Fibroblast of skin of right quadriceps (primary cell): ENCODE data around the gene CDV3.
"Not testable (repeated sequence)": the region's sequence is repeated elsewhere in the genome, so short reads cannot be mapped to it uniquely, and the experiment has no call there.

ENCODE experiments used
- DNase-seq: peaks from one replicate; pipeline ENCODE4 v3.0.0-alpha.2; 2013

CDV3 gene, protein sequence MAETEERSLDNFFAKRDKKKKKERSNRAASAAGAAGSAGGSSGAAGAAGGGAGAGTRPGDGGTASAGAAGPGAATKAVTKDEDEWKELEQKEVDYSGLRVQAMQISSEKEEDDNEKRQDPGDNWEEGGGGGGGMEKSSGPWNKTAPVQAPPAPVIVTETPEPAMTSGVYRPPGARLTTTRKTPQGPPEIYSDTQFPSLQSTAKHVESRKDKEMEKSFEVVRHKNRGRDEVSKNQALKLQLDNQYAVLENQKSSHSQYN

DNA sequence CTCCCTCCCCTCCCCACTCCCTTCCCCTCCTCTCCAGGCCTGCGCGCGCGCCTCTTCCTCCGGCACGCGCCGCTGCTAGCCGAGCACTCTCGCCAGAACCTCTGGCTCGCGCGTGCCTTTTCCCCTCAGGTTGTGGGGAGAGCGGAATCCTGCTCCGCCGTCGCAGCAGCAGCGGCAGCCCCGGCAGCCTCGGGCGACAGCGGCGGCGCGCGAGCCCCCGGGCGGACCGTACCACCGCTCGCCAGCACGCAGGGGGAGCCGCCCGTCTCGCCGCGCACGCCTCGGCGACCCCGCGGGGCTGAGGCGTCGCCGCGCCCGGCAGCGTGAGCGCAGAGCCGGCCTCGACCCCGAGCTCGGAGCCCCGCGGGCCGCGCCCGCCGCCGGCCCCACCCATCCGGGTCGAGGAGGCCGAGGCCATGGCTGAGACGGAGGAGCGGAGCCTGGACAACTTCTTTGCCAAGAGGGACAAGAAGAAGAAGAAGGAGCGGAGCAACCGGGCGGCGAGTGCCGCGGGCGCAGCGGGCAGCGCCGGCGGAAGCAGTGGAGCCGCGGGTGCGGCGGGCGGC, at the start of gene CDV3:
Gene CDV3, plus strand, starts transcription at position 58 of the 566 bp plus-strand sequence. Its CDS starts 359 bp downstream, at position 417.
- DNase-seq: no peak

DNA sequence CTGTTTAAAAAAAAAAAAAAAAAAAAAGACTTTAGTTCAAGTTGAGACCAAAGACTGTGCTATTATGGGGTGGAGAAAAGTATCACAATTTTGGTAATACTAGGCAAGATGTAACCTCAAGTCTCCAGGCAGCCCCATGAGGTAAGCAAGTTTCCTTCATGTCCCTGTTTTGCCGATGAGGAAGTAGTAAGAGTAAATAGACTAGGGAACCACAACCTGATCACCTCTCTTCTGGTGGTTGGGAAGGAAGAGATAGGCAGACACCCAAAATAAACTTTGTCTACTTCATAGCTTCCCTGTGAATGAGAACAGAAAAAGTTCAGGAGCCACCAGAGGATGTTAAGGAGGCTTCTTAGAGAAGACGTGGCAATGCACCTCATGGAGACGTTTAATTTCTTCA, 49.7 kb upstream of the CDV3 start:
- not testable (repeated sequence) for DNase-seq

DNA sequence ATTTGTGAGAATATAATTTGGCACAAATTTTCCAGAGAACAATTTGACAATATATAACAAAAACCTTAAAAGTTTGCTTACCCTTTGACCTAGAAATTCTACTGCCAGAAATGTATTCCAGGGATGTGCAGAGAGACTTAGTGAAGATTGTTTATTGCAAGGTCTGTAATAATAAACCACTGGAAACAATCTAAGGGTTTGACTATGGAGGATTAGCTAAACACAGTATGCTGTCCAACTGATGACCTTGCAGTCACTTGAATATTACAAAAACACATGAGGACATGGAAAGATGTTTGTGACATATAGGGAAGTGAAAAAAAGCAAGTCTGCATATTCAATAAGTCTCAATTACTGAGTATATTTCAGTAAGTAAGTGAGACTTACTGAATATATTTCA, 48.1 kb upstream of the CDV3 start:
- no peak for DNase-seq

DNA sequence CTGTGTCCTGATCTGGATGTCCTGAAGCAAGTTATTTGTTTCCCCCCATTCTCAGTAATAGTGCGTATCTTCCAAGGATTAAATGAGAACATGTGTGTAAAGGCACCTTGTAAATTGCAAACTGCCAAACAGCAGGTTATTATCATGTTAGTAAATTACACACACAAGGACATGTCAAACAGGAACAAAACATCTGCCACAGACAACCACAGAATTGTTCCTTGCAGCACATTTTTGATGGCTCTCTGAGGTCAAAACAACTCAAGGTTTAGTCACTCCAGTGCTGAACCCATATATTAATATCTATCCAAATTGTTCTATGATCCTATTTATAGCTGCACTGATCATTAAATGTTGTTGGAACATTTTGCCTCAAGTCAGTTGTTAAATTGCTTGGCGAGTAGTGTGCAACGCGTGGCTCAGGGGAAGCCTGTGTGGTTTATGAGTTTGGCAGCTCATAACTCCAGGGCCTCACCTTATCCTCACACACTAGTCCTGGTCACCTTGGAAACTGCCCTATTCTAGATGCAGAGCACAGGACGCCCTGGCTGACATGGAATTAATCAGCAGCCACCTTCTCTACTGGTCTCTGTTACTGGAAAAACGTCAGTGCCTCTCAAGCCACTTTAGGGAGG, 46.3 kb upstream of the CDV3 start:
- DNase-seq: peak; percentile 15

DNA sequence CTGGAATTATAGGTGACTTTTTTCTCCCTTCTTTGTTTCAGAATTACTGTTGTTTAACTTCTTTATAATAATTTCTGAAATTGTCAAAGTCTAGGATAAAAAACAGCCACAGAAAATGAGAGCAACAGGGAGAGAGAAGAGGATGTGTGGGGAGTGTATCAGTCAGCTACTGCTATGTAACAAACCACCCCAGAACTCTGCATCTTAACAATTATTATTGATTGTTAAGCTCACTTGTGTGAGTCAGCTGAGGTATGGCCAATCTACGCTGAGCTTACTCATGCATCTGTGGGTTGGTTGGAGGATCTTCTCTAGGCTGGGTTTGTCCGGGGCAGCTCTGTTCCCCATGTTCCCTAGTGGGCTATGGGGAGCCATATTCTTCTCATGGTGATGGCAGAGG, 43.7 kb upstream of the CDV3 start:
- DNase-seq: no peak

DNA sequence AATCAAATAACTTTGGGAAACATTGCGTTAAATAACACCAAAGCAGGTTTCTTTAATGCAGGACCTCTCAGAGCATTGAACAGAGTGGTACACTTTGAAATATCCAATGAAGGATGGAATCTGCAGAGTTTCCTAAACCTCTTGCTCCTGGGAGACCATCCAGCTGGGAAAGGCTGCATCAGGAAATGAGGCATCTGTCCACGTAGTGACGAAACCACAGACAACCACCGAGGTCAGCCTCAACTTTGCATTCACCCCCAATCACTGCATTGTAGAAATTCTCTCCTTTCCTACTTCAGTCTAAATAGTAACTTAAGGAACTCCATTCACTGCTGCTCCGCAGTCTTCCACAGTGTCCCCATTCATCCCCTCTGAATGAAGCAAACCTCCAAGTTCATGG, 41.5 kb upstream of the CDV3 start:
- peak; percentile 81 for DNase-seq

DNA sequence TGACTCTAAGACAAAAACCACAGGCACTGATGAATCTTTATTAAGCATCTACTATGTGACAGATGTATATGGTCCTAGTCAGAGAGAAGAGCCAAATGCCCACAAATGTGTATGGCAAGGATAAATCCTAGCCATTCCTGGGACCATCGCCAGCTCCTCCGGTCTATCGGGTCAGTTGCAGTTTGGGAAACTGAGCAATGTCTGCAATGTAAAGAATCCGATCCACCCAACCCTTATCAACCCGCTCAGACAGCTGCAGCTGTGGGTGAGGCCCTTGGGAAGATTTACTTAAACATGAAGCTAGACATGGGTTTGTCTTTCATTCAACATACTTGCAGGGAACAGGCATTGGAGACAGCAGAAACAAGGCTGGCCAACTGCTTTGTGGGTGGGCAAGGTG, 40.5 kb upstream of the CDV3 start:
- peak; percentile 73 for DNase-seq

DNA sequence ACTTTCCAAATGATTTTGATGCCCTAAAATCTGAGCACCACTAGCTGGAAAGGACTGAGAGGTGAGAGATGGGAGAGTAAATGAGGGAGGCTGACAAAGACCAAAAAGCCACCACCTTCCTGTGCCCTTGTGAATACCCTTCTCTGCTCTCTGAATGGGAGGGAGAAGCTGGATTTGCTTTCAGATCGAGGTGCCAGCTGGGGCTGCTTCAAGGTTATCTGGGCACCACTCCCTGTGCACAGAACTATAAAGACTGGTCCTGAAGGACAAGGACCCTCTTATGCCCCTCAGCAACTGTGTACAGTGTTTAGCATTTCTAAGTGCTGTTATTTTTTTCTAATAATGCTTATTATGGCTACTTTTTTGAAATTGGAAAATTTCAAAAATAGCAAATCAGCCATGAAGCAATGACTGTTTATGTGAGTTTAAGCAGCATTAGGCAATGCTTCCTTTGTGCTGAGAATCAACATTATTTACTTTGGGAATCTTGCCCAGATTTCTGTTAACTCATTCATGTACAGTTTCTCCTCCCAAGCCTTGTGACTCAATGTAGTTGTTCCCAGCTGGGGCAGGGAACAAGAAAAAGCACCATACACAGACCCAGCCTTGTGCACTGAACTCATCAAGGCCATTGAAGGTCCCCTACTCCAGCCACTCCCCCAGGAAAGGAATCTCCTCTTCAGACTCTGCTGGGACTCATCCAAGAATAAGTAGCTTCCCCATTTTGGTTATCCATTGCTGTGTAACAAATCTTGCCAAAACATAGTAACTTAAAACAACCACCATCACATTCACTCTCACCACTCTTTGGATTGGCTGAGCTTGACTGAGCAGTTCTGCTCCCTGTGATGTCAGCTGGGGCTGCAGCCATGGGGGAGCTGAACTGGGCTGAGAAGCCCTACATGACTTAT, 37.3 kb upstream of the CDV3 start:
- DNase-seq: peak; percentile 94

DNA sequence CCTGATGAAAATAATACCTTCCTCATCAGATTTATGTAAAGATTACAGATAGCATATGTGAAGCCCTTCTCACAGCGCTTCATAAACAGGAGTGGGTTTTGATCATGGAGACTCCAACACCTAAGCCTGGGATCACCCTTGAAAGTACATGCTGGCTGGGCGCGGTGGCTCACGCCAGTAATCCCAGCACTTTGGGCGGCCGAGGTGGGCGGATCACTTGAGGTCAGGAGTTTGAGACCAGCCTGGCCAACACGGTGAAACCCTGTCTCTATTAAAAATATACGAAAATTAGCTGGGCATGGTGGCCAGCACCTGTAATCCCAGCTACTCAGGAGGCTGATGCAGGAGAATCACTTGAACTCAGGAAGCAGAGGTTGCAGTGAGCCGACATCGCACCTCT, 36.4 kb upstream of the CDV3 start:
- not testable (repeated sequence) for DNase-seq

DNA sequence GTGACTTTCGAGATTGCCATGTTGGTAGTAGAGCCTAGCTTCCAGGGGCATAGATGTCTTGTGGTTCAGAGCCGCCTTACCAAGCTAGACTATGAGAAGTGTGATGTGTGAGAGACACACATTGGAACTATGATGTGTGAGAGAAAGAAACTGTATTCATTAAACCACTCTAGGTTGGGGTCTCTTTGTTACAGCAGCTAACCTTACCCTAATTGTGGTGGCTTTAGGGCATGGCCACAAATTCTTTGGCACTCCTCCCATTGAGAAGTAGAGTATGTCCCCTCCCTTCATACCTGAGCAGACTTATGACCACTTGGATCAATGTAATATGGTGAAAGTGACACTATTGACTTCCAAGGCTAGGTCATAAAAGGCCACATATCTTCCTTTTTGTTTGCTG, 35.3 kb upstream of the CDV3 start:
- no peak for DNase-seq

DNA sequence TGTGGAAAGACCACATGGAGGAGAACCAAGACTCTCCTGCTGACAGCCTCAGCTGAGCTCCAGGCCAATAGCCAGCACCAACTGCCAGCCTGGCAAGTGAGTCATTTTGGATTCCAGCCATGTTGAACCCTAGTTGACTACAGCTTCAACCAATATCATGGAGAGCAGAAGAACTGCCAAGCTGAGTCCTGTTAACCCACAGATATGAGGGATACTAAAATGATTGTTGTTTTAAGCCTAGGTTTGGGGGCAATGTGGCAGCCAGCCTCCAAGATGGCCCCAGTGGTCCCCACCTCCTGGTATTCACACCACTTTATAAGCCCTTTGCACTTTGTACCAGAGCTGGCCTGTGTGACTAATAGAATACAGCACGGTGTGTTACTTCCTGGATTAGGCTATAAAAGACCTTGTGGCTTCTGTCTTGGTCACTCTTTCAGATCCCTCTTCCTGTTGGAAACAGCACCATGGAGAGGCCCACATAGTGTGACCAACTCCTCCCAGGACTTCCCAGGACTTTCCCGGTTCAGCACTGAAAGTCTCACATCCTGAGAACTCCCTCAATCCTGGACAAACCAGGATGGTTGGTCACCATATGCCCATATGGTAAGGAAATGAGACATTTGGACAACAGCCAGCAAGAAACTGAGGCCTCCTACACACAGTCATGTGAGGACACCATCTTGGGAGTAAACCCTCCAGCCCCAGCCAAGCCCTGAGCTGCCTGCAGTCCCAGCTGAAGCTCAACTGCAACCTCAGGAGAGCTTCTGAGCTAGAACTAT, 32.4 kb upstream of the CDV3 start:
- peak; percentile 66 for DNase-seq

DNA sequence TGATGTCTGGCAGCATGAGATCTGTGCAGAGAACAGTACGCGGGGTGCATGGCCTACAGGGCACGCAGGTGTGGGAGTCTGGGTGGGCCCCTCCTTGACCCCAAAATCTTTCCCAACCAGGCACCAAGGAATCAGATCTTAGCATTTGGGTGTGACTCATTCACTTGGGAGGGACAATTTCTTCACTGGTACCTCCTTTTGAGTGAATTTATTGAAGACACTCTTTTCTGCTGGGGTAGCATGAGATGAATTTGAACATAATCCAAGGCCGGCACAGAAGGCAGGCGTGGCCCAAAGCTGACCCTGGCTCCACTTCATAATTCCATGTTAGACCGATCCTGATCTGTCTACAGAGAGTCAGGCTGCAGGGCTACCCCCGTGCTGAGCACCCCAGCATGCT, 30.6 kb upstream of the CDV3 start:
- DNase-seq: no peak

DNA sequence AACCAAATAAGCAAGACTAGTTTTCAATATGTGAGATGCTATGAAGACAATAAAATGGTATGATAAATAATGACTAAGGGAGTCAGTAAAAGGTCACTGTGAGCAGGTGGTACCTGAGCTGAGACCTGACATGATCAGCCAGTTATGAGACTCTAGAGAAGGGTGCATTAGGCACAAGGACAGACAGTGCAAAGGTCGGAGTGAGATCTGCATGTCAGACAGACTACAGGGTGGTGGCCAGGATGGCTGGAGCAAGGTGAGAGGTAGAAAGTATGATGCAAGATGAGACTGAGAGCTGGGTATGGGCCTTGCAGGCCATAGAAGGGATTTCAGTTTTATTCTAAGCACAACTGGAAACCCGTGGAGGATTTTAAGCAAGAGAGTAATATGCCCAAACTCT, 28.5 kb upstream of the CDV3 start:
- DNase-seq: not testable (repeated sequence)

DNA sequence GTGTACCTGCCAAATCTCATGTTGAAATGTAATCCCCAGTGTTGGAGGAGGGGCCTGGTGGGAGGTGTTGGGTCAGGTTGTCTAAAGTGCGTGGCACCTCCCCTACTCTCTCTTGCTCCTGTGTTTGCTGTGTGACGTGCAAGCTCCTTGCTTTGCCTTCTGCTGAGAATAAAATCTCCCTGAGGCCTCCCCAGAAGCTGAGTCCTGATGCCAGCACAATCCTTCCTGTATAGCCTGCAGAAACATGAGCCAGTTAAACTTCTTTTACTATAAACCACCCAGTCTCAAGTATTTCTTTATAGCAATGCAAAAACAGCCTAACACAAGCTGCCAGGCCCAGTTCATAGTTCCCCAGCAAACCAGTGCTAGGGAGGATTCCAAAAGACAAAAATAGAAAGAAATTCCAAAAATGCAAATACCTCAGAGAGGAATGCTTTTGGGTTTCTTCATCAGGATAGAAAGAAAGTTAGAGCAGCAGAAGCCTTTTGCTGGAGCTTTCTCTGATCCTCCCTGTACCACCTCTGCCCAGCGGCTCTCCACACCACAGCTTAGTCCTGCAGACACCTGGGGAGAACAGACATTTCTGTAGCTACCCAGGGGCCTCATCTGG, 25.9 kb upstream of the CDV3 start:
- DNase-seq: peak; percentile 86

DNA sequence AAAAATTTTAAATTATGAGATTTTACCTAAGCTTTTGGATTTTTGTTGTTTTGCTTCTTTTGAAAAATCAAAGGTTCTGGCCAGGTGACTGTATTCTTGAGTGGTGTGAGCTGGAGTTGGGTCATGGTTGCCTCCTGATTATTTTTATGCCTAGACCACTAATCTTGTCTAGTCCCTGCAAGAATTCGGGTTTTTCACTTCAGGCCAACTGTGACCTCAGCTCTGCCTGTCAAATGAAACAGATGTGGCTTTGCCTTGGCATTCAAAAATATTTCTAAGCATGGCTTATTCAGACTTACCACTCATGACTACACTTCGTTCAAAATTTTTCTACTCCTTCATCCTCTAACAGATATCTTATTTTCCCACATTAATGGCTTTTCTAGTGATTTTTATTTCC, 25.4 kb upstream of the CDV3 start:
- DNase-seq: peak; percentile 46

DNA sequence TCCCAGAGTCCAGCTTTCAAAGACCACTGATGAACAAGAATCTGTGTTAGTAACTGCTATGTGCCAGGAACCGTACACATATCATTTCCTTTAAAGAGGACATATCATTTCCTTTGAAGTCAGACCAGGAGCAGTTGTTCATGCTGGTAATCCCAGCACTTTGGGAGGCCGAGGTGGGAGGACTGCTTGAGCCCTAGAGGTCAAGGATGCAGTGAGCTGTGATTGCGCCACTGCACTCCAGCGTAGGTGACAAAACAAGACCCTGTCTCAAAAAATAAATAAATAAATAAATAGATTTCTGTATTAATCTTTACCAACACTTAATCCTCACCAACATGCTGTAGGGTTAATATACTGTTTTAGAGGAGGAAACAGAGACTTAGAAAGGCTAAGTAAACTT, 23.9 kb upstream of the CDV3 start:
- no peak for DNase-seq

DNA sequence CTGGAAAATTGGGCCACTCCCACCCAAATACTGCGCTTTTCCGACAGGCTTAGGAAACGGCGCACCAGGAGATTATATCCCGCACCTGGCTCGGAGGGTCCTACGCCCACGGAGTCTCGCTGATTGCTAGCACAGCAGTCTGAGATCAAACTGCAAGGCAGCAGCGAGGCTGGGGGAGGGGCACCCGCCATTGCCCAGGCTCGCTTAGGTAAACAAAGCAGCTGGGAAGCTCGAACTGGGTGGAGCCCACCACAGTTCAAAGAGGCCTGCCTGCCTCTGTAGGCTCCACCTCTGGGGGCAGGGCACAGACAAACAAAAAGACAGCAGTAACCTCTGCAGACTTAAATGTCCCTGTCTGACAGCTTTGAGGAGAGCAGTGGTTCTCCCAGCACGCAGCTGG, 21.9 kb upstream of the CDV3 start:
- not testable (repeated sequence) for DNase-seq

DNA sequence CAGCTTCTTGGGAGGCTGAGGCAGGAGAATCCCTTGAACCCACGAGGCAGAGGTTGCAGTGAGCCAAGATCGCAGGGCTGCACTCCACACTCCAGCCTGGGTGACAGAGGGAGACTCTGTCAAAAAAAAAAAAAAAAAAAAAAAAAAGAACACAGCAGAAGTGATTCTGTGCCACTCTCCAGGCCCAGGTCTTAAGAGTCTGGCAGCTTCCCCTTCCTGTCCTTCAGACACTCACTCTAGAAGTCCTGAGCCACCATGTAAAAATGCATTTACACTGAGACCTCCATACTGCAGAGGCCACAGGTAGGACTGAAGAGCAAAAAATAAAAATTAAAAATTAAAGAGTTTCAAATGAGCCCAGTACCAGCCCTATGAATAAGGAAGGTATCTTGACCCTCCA, 11.8 kb upstream of the CDV3 start:
- DNase-seq: no peak

DNA sequence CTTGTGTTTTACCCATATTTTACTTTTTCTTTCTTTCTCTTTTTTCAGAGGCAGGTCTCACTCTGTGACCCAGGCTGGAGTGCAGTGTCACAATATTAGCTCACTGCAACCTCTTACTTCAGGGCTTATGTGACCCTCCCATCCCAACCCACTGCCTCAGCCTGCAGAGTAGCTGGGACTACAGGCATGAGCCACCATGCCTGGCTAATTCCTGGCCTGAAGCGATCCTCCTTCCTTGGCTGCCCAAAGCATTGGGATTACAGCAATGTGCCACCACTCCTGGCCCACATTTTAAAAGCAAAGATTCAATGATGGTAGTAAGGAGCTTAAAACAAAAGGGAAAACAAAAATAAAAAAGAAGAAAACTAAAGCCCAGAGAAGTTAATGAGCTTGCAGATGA, 11.1 kb upstream of the CDV3 start:
- DNase-seq: no peak

DNA sequence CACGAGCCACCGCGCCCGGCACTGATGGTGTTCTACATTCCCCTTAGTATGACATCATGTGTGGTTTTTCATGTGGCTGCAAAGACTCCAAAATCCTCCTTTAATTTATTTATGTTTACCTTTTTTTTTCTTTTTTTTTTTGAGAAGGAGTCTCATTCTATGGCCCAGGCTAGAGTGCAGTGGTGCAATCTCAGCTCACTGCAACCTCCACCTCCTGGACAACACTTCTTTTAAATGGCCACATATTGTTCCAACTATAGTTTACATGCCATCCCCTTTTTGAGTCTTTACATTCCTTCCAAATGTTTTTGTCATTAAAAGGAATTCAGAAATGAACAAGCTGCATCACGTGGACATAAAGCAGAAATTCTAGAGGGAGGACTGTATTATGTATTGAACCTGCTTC, 10.3 kb upstream of the CDV3 start:
- DNase-seq: peak; percentile 84

DNA sequence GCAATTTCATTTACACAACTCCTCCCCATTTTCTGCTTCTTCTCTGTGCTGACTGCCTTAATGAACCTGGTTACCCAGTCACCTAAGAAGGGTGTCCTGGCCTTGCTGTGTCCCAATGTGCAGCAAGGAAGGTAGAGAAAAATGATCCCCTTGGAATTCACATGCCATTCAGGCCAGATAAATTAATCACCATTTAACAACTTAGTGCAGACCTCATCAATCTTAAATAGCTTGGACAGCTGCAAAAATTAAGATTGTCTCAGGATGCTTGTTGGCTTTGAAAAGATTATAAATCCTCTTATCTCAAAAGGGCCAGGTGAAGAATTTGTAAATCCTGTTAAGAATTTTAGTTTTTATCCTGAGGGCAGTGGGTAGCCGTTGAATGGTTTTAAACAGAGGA, 9.7 kb upstream of the CDV3 start:
- no peak for DNase-seq
